ENCODE measurements around the gene IGSF9B. TPM values are rescaled to one million over a fixed set of nuclear protein-coding genes. Genes with fewer than 3 reads are reported as not detected.

The IGSF9B gene
- total and polyA plus RNA-seq, 10 of the 15 experiments (the other 5 are each of a cell fraction or from before 2014, with no cell fraction given) = 0.03 to 3.7 (median 0.20) TPM; not detected in 2

DNA sequence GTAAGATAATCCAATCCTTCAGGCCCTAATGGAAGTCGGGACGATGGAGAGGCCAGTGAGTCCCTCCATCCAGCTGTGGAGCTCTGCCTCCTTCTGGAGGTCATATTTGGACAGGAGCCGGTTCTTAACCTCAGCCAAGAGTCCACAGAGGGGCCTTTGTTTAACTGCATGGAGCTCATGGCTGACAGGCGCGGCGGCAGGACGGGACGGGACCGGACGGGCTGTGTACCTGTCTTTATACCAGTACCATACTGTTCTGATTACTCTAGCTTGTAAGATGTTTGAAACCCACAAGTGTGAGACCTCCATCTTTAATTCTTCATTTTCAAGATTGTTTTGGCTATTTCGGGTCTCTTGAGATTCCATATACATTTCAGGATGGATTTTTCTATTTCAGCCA is 91.3 kb downstream of the IGSF9B start:
- Histone ChIP-seq H3K79me2 (ENCODE audit: control insufficient read depth, insufficient read depth, low read length) (no peaks in the 10 kb centered on the region), H3K4me2 (ENCODE audit: control insufficient read depth, insufficient read depth) (no peak overlapping the region), H2AFZ (ENCODE audit: control insufficient read depth, low read depth, low read length) (no peak overlapping the region), H3K27ac (ENCODE audit: control insufficient read depth, insufficient read depth) (no peak overlapping the region), H3K9me3 (replicated peaks; ENCODE audit: control insufficient read depth, insufficient read depth, low read length) (no peaks in the 10 kb centered on the region), H3K27me3 (replicated peaks in 1 of 2; ENCODE audit: control insufficient read depth in 2 of 2, insufficient read depth in 2 of 2, low read length in 1 of 2) (no peaks in the 10 kb centered on the region), H3K36me3 (ENCODE audit: control insufficient read depth in 2 of 2, insufficient read depth in 2 of 2, low read length in 1 of 2) (no peaks in the 10 kb centered on the region), H3K4me3 (no peak overlapping the region), H4K20me1 (ENCODE audit: control insufficient read depth, insufficient read depth) (no peaks in the 10 kb centered on the region), H3K4me1 (ENCODE audit: control insufficient read depth, insufficient read depth, low read length) (no peaks in the 10 kb centered on the region), H3K9ac (ENCODE audit: control insufficient read depth, insufficient read depth, low read length) (no peak overlapping the region)
- TF ChIP-seq, protein P1, sequence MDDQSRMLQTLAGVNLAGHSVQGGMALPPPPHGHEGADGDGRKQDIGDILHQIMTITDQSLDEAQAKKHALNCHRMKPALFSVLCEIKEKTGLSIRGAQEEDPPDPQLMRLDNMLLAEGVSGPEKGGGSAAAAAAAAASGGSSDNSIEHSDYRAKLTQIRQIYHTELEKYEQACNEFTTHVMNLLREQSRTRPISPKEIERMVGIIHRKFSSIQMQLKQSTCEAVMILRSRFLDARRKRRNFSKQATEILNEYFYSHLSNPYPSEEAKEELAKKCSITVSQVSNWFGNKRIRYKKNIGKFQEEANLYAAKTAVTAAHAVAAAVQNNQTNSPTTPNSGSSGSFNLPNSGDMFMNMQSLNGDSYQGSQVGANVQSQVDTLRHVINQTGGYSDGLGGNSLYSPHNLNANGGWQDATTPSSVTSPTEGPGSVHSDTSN (IDR thresholded peaks at IDR 0.05; ENCODE audit: insufficient replicate concordance, low read depth, low read length) = no peak
- TF ChIP-seq, protein P2, sequence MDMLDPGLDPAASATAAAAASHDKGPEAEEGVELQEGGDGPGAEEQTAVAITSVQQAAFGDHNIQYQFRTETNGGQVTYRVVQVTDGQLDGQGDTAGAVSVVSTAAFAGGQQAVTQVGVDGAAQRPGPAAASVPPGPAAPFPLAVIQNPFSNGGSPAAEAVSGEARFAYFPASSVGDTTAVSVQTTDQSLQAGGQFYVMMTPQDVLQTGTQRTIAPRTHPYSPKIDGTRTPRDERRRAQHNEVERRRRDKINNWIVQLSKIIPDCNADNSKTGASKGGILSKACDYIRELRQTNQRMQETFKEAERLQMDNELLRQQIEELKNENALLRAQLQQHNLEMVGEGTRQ (IDR thresholded peaks at IDR 0.05; ENCODE audit: borderline replicate concordance, low read depth, low read length) = no peak
- in situ Hi-C loops (cut with MboI) (no loop called here), intact Hi-C loops (cut with micrococcal nuclease; ENCODE audit: unreplicated experiment) (no loop called here)
- ChIA-PET POLR2A (no interaction called here), SMC1A (ENCODE audit: uncharacterized antibody, unreplicated experiment) (no interaction called here), CTCF (no interaction called here), RAD21 (ENCODE audit: unreplicated experiment) (no interaction called here)
- WGBS (ENCODE audit: insufficient coverage, insufficient replicate concordance, low lambda C conversion rate, missing lambda C conversion rate) = 54% methylated on average over 11 of the region's 11 CpGs
- ATAC-seq = no peak
- BruUV-seq (replicated peaks) = no TSS peak
- no peak for FAIRE-seq
- DNase-seq (ENCODE audit: low read depth, low spot score) = no peak

DNA sequence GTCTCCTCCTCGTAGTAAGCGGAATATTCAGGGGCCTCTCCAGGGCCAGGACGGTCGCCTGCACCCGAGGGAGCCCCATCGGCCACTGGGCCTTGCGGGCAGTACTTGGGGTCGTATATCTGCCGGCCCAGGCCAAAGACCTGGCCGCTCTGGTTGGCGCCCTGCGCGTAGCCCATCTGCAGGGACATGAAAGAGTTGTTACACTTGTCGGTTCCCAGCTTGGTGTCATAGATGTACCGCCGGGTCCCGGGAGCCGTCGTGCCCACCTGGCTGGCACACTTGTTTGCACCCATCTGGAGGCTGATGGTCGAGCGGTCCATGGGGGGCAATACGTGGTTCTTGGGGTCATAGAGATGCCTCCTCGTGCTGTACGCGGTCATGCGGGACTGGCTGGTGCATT is 92.0 kb downstream of the IGSF9B start:
- SMC1A ChIA-PET (ENCODE audit: uncharacterized antibody, unreplicated experiment) = no interaction called here
- no peak for ATAC-seq
- no peak overlapping the region for H3K4me3 ChIP-seq

More for the DNA sequence above, 92.0 kb downstream of the IGSF9B start:
- H3K4me1 ChIP-seq (ENCODE audit: control insufficient read depth, insufficient read depth, low read length) = no peaks in the 10 kb centered on the region
- no peak for FAIRE-seq
- no peaks in the 10 kb centered on the region for H3K79me2 ChIP-seq (ENCODE audit: control insufficient read depth, insufficient read depth, low read length)
- WGBS (ENCODE audit: insufficient coverage, insufficient replicate concordance, low lambda C conversion rate, missing lambda C conversion rate) = 80% methylated on average over 26 of the region's 26 CpGs
- no peak for DNase-seq (ENCODE audit: low read depth, low spot score)
- H3K36me3 ChIP-seq (ENCODE audit: control insufficient read depth in 2 of 2, insufficient read depth in 2 of 2, low read length in 1 of 2) = no peaks in the 10 kb centered on the region
- H3K4me2 ChIP-seq (ENCODE audit: control insufficient read depth, insufficient read depth) = no peak overlapping the region
- no peaks in the 10 kb centered on the region for H4K20me1 ChIP-seq (ENCODE audit: control insufficient read depth, insufficient read depth)
- no TSS peak for BruUV-seq (replicated peaks)
- no peak overlapping the region for H3K27ac ChIP-seq (ENCODE audit: control insufficient read depth, insufficient read depth)
- no peak overlapping the region for H3K9ac ChIP-seq (ENCODE audit: control insufficient read depth, insufficient read depth, low read length)
- ChIA-PET CTCF (no interaction called here), RAD21 (ENCODE audit: unreplicated experiment) (no interaction called here), POLR2A (no interaction called here)
- in situ Hi-C loops (cut with MboI) = no loop called here
- no peak for TF ChIP-seq MYC (IDR thresholded peaks at IDR 0.05; ENCODE audit: insufficient read depth, insufficient read length, insufficient replicate concordance, low read length, severe bottlenecking)
- TF ChIP-seq TCF3 (IDR thresholded peaks at IDR 0.05; ENCODE audit: borderline replicate concordance, insufficient read depth, low read depth, low read length) = no peak
- TF ChIP-seq, protein P3, sequence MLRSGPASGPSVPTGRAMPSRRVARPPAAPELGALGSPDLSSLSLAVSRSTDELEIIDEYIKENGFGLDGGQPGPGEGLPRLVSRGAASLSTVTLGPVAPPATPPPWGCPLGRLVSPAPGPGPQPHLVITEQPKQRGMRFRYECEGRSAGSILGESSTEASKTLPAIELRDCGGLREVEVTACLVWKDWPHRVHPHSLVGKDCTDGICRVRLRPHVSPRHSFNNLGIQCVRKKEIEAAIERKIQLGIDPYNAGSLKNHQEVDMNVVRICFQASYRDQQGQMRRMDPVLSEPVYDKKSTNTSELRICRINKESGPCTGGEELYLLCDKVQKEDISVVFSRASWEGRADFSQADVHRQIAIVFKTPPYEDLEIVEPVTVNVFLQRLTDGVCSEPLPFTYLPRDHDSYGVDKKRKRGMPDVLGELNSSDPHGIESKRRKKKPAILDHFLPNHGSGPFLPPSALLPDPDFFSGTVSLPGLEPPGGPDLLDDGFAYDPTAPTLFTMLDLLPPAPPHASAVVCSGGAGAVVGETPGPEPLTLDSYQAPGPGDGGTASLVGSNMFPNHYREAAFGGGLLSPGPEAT (IDR thresholded peaks at IDR 0.05; ENCODE audit: low read depth) = no peak
- no peak for TF ChIP-seq STAT3 (IDR thresholded peaks at IDR 0.05; ENCODE audit: low read depth, low read length)
- TF ChIP-seq POLR2A (IDR thresholded peaks at IDR 0.05; ENCODE audit: low read depth, low read length) = no peak
- no peak for TF ChIP-seq CBFB (IDR thresholded peaks at IDR 0.05; ENCODE audit: low read depth)
- no peak for TF ChIP-seq KLF5 (IDR thresholded peaks at IDR 0.05; ENCODE audit: partially characterized antibody)
- no peaks in the 10 kb centered on the region for H3K9me3 ChIP-seq (replicated peaks; ENCODE audit: control insufficient read depth, insufficient read depth, low read length)
- no peaks in the 10 kb centered on the region for H3K27me3 ChIP-seq (replicated peaks in 1 of 2; ENCODE audit: control insufficient read depth in 2 of 2, insufficient read depth in 2 of 2, low read length in 1 of 2)
- no peak overlapping the region for H2AFZ ChIP-seq (ENCODE audit: control insufficient read depth, low read depth, low read length)
- intact Hi-C loops (cut with micrococcal nuclease; ENCODE audit: unreplicated experiment) = no loop called here
